Activated naive CD4-positive, alpha-beta T cell treated with anti-CD3 and anti-CD28 coated beads, Interleukin-2, amount 50 U/mL, for 24 hours (primary cell): Measurements from ENCODE around the gene REM2.

Experiments used
- H3K27ac Mint-ChIP-seq: one replicate; pipeline ENCODE4 v1.8.0; 2021; ENCODE audit warnings: mild to moderate bottlenecking, mixed read lengths
- H3K27me3 Mint-ChIP-seq: one replicate; pipeline ENCODE4 v1.8.0; 2021; ENCODE audit warnings: mixed read lengths
- H3K36me3 Mint-ChIP-seq: one replicate; pipeline ENCODE4 v1.8.0; 2021; ENCODE audit warnings: mixed read lengths
- H3K4me1 Mint-ChIP-seq: one replicate; pipeline ENCODE4 v1.8.0; 2021; ENCODE audit warnings: mixed read lengths
- H3K4me3 Mint-ChIP-seq: one replicate; pipeline ENCODE4 v1.8.0; 2021; ENCODE audit warnings: mild to moderate bottlenecking, mixed read lengths
- H3K9me3 Mint-ChIP-seq: one replicate; pipeline ENCODE4 v1.8.0; 2021; ENCODE audit warnings: mixed read lengths

Gene REM2

GRCh38 chr14:22883173-22883976, at the start of gene REM2:
Gene REM2 (plus strand): TSS chr14:22883222. CDS start chr14:22883288, 66 bp downstream.
- no peaks in the 10 kb centered on the region for H3K27me3 Mint-ChIP-seq
- H3K9me3 Mint-ChIP-seq: no peaks in the 10 kb centered on the region
- H3K4me1 Mint-ChIP-seq: peaks cover 58% of the 10 kb centered on the region
- H3K27ac Mint-ChIP-seq: peak within 1 kb of the TSS; percentile 46
- peaks cover 2% of the 10 kb centered on the region for H3K36me3 Mint-ChIP-seq
- no peak within 1 kb of the TSS for H3K4me3 Mint-ChIP-seq

- Mint-ChIP-seq H3K27me3 (no peaks in the 10 kb centered on the region), H3K4me1 (peaks cover 43% of the 10 kb centered on the region), H3K36me3 (peaks cover 17% of the 10 kb centered on the region), H3K4me3 (peak overlapping the region; percentile 83), H3K27ac (peak overlapping the region; percentile 52), H3K9me3 (no peaks in the 10 kb centered on the region)
Observed at GRCh38 chr14:22835505-22835904, 47.5 kb upstream of the REM2 start.

GRCh38 chr14:22836301-22837113, 46.5 kb upstream of the REM2 start, which contains the start of gene MMP14:
Gene MMP14 (plus strand): TSS chr14:22836585. CDS start chr14:22836818, 233 bp downstream.
- H3K9me3 Mint-ChIP-seq: no peaks in the 10 kb centered on the region
- peak within 1 kb of the TSS; percentile 90 for H3K27ac Mint-ChIP-seq
- peaks cover 35% of the 10 kb centered on the region for H3K4me1 Mint-ChIP-seq
- peak within 1 kb of the TSS; percentile 91 for H3K4me3 Mint-ChIP-seq
- H3K36me3 Mint-ChIP-seq: peaks cover 14% of the 10 kb centered on the region
- H3K27me3 Mint-ChIP-seq: no peaks in the 10 kb centered on the region

GRCh38 chr14:22837114-22837749, 45.8 kb upstream of the REM2 start:
- peak overlapping the region; percentile 90 for H3K27ac Mint-ChIP-seq
- H3K4me1 Mint-ChIP-seq: peaks cover 29% of the 10 kb centered on the region
- no peaks in the 10 kb centered on the region for H3K9me3 Mint-ChIP-seq
- H3K27me3 Mint-ChIP-seq: no peaks in the 10 kb centered on the region
- peak overlapping the region; percentile 91 for H3K4me3 Mint-ChIP-seq
- H3K36me3 Mint-ChIP-seq: peaks cover 11% of the 10 kb centered on the region

- peaks cover 11% of the 10 kb centered on the region for H3K36me3 Mint-ChIP-seq
- H3K9me3 Mint-ChIP-seq: no peaks in the 10 kb centered on the region
- no peak overlapping the region for H3K27ac Mint-ChIP-seq
- peaks cover 29% of the 10 kb centered on the region for H3K4me1 Mint-ChIP-seq
- H3K27me3 Mint-ChIP-seq: no peaks in the 10 kb centered on the region
- peak overlapping the region; percentile 91 for H3K4me3 Mint-ChIP-seq
Observed at GRCh38 chr14:22837750-22838538, 45.1 kb upstream of the REM2 start.

- Mint-ChIP-seq H3K27ac (peak overlapping the region; percentile 55), H3K27me3 (no peaks in the 10 kb centered on the region), H3K4me3 (peak overlapping the region; percentile 42), H3K36me3 (peaks cover 8% of the 10 kb centered on the region), H3K9me3 (no peaks in the 10 kb centered on the region), H3K4me1 (peaks cover 29% of the 10 kb centered on the region)
Observed at GRCh38 chr14:22838631-22839041, 44.4 kb upstream of the REM2 start.

- H3K4me1 Mint-ChIP-seq: peaks cover 29% of the 10 kb centered on the region
- H3K36me3 Mint-ChIP-seq: peaks cover 8% of the 10 kb centered on the region
Observed at GRCh38 chr14:22839159-22839779, 43.8 kb upstream of the REM2 start.

GRCh38 chr14:22841311-22841710, 41.7 kb upstream of the REM2 start:
- H3K36me3 Mint-ChIP-seq: peaks cover 1% of the 10 kb centered on the region
- H3K4me1 Mint-ChIP-seq: peaks cover 18% of the 10 kb centered on the region
- no peak overlapping the region for H3K27ac Mint-ChIP-seq
- no peaks in the 10 kb centered on the region for H3K27me3 Mint-ChIP-seq
- no peak overlapping the region for H3K4me3 Mint-ChIP-seq
- H3K9me3 Mint-ChIP-seq: no peaks in the 10 kb centered on the region

More at GRCh38 chr14:22839159-22839779, 43.8 kb upstream of the REM2 start:
- Mint-ChIP-seq H3K27me3 (no peaks in the 10 kb centered on the region), H3K4me3 (no peak overlapping the region), H3K9me3 (no peaks in the 10 kb centered on the region), H3K27ac (peak overlapping the region; percentile 55)

- Mint-ChIP-seq H3K36me3 (peaks cover 1% of the 10 kb centered on the region), H3K4me3 (no peak overlapping the region), H3K27me3 (no peaks in the 10 kb centered on the region), H3K27ac (no peak overlapping the region), H3K9me3 (no peaks in the 10 kb centered on the region), H3K4me1 (peaks cover 16% of the 10 kb centered on the region)
Observed at GRCh38 chr14:22841769-22842168, 41.3 kb upstream of the REM2 start.

- Mint-ChIP-seq H3K27ac (no peak overlapping the region), H3K27me3 (no peaks in the 10 kb centered on the region), H3K4me3 (no peak overlapping the region), H3K9me3 (no peaks in the 10 kb centered on the region), H3K36me3 (no peaks in the 10 kb centered on the region), H3K4me1 (peaks cover 11% of the 10 kb centered on the region)
Observed at GRCh38 chr14:22842211-22843122, 40.6 kb upstream of the REM2 start.

- H3K27me3 Mint-ChIP-seq: no peaks in the 10 kb centered on the region
- peak overlapping the region; percentile 77 for H3K27ac Mint-ChIP-seq
- no peaks in the 10 kb centered on the region for H3K9me3 Mint-ChIP-seq
- no peak overlapping the region for H3K4me3 Mint-ChIP-seq
- peaks cover 4% of the 10 kb centered on the region for H3K4me1 Mint-ChIP-seq
- no peaks in the 10 kb centered on the region for H3K36me3 Mint-ChIP-seq
Observed at GRCh38 chr14:22843123-22843925, 39.7 kb upstream of the REM2 start.

GRCh38 chr14:22844221-22845102, 38.6 kb upstream of the REM2 start:
- no peaks in the 10 kb centered on the region for H3K4me1 Mint-ChIP-seq
- no peaks in the 10 kb centered on the region for H3K9me3 Mint-ChIP-seq
- H3K36me3 Mint-ChIP-seq: no peaks in the 10 kb centered on the region
- no peaks in the 10 kb centered on the region for H3K27me3 Mint-ChIP-seq
- H3K27ac Mint-ChIP-seq: no peak overlapping the region
- H3K4me3 Mint-ChIP-seq: no peak overlapping the region
